ENCODE results near the gene NEK8. TPM values are rescaled to one million over a fixed set of nuclear protein-coding genes. Genes with fewer than 3 reads are reported as not detected.
A peak's percentile ranks its signal among the peaks of the same experiment; 100 is the strongest.

Gene NEK8
- total and polyA plus RNA-seq, 9 of the 15 experiments (the other 6 are each of a cell fraction or from before 2014, with no cell fraction given): 0.98 to 16.6 (median 4.6) TPM

GRCh38 chr17:28728364-28729200 is at the start of gene NEK8 (continued):
- TF ChIP-seq CUX1 (CRISPR knock-in tag; IDR thresholded peaks at IDR 0.05): no peak
- TF ChIP-seq LEF1 (IDR thresholded peaks at IDR 0.05): no peak; the same call in 1 of the 2 replicates
- TF ChIP-seq NRF1 (conservative IDR thresholded peaks at IDR 0.05 in 1 of 2, IDR thresholded peaks at IDR 0.05 in 1 of 2): peak; percentile 97
- no peak for TF ChIP-seq ZFP91 (CRISPR knock-in tag; IDR thresholded peaks at IDR 0.05)
- TF ChIP-seq ZSCAN29 (IDR thresholded peaks at IDR 0.05): peak; percentile 7; the same call in 1 of the 2 replicates
- no peak for TF ChIP-seq REST (IDR thresholded peaks at IDR 0.05; ENCODE audit: borderline replicate concordance)
- TF ChIP-seq REST (CRISPR knock-in tag; IDR thresholded peaks at IDR 0.05; ENCODE audit: low read depth): no peak

Measured in K562 (cell line).